GM10248 (cell line): Measurements from ENCODE around the gene PEX11A.
"Not testable (repeated sequence)": the region's sequence is repeated elsewhere in the genome, so short reads cannot be mapped to it uniquely, and the experiment has no call there.

Experiments used
- CTCF ChIA-PET: fragments of 300-600 bp; sonication (Branson Sonifier 250); formaldehyde crosslinking; extraction: SDS; loops from one replicate; lab custom pipeline; 2021; ENCODE audit warnings: antibody characterized with exemption; lab: Yijun Ruan, JAX
- POLR2A ChIA-PET: fragments of 350-650 bp; sonication (Branson Sonifier 250); formaldehyde crosslinking; extraction: SDS; loops from one replicate; lab custom pipeline; 2020; ENCODE audit warnings: antibody characterized with exemption; lab: Yijun Ruan, JAX
- DNase-seq: peaks from one replicate; pipeline ENCODE4 v3.0.0; 2012; ENCODE audit errors: extremely low spot score
- CTCF ChIP-seq: IDR thresholded peaks from 2 replicates; pipeline ENCODE4 v1.5.1; 2012; ENCODE audit warnings: mild to moderate bottlenecking, low read depth; ENCODE audit errors: extremely low read depth, missing control alignments, control extremely low read depth

The PEX11A gene

GRCh38 chr15:89695198-89695597 is 4.6 kb upstream of the PEX11A start:
- DNase-seq: no peak
- no peak for TF ChIP-seq CTCF
- ChIA-PET CTCF (interaction anchor here (1.5 kb wide), 1 partner anchor 10 kb away, joined by 3 read pairs; no protein-coding TSS in a partner anchor), POLR2A (no interaction called here)

GRCh38 chr15:89693696-89694095 is 3.1 kb upstream of the PEX11A start:
- no peak for TF ChIP-seq CTCF
- DNase-seq: no peak
- CTCF ChIA-PET: no interaction called here
- POLR2A ChIA-PET: no interaction called here

- no peak for TF ChIP-seq CTCF
- DNase-seq: no peak
- CTCF ChIA-PET: interaction anchor here (1.5 kb wide), 1 partner anchor 39 kb away, joined by 3 read pairs; no protein-coding TSS in a partner anchor
- POLR2A ChIA-PET: no interaction called here
These were observed 2.5 kb upstream of the PEX11A start for GRCh38 chr15:89693091-89693490.

GRCh38 chr15:89689930-89690275 is 651 bp downstream of the PEX11A start:
- POLR2A ChIA-PET, DNase-seq: not testable (repeated sequence)
- CTCF ChIA-PET: interaction anchor here (1.0 kb wide), 1 partner anchor 42 kb away, joined by 3 read pairs; no protein-coding TSS in a partner anchor

- ChIA-PET CTCF (no interaction called here), POLR2A (no interaction called here)
- TF ChIP-seq CTCF: no peak
- no peak for DNase-seq
These were observed 4.0 kb downstream of the PEX11A start for GRCh38 chr15:89686522-89686921.

- no peak for DNase-seq
- ChIA-PET CTCF (interaction anchor here (0.9 kb wide), 1 partner anchor 40 kb away, joined by 3 read pairs; no protein-coding TSS in a partner anchor), POLR2A (no interaction called here)
- TF ChIP-seq CTCF: no peak
These were observed 4.6 kb downstream of the PEX11A start for GRCh38 chr15:89685995-89686394.

GRCh38 chr15:89681146-89681545 is 9.4 kb downstream of the PEX11A start:
- ChIA-PET POLR2A (no interaction called here), CTCF (interaction anchor here (1.0 to 1.1 kb wide), 2 partner anchors 27 to 35 kb away, joined by 3 read pairs; no protein-coding TSS in a partner anchor)
- no peak for TF ChIP-seq CTCF
- DNase-seq: no peak
